GM19240 (cell line): Measurements from ENCODE around the gene MYL10.

ENCODE experiments used
- DNase-seq: peaks from one replicate; pipeline ENCODE4 v3.0.0; 2011; ENCODE audit warnings: low spot score; ENCODE audit not compliant: insufficient read length

MYL10 gene

GRCh38 chr7:101629171-101629570 lies at the start of gene MYL10:
TSS of gene MYL10 (minus strand) at chr7:101629296. CDS start at chr7:101629118, 178 bp downstream.
- no peak for DNase-seq

- DNase-seq, result no peak
Observed at GRCh38 chr7:101678658-101679057, 49.6 kb upstream of the MYL10 start.

GRCh38 chr7:101677797-101678479 lies 48.8 kb upstream of the MYL10 start:
- no peak for DNase-seq

- DNase-seq, result no peak
Observed at GRCh38 chr7:101677391-101677790, 48.3 kb upstream of the MYL10 start.

- no peak for DNase-seq
Observed at GRCh38 chr7:101676956-101677355, 47.9 kb upstream of the MYL10 start.

GRCh38 chr7:101676062-101676598 lies 47.0 kb upstream of the MYL10 start:
- DNase-seq, result no peak

GRCh38 chr7:101674439-101674838 lies 45.3 kb upstream of the MYL10 start:
- DNase-seq, result no peak

- no peak for DNase-seq
Observed at GRCh38 chr7:101673951-101674350, 44.9 kb upstream of the MYL10 start.

GRCh38 chr7:101673315-101673714 lies 44.2 kb upstream of the MYL10 start:
- no peak for DNase-seq

GRCh38 chr7:101671371-101672356 lies 42.6 kb upstream of the MYL10 start:
- DNase-seq, result no peak

- DNase-seq, result no peak
Observed at GRCh38 chr7:101669307-101669706, 40.2 kb upstream of the MYL10 start.

GRCh38 chr7:101668726-101669125 lies 39.6 kb upstream of the MYL10 start:
- no peak for DNase-seq

- no peak for DNase-seq
Observed at GRCh38 chr7:101667920-101668319, 38.8 kb upstream of the MYL10 start.

GRCh38 chr7:101667399-101667798 lies 38.3 kb upstream of the MYL10 start:
- DNase-seq, result no peak

- no peak for DNase-seq
Observed at GRCh38 chr7:101666741-101667140, 37.6 kb upstream of the MYL10 start.

GRCh38 chr7:101666293-101666692 lies 37.2 kb upstream of the MYL10 start:
- DNase-seq, result no peak

GRCh38 chr7:101664893-101665471 lies 35.9 kb upstream of the MYL10 start:
- DNase-seq, result no peak

GRCh38 chr7:101664436-101664835 lies 35.3 kb upstream of the MYL10 start:
- no peak for DNase-seq

- no peak for DNase-seq
Observed at GRCh38 chr7:101663747-101664146, 34.7 kb upstream of the MYL10 start.

GRCh38 chr7:101662447-101662998 lies 33.4 kb upstream of the MYL10 start:
- no peak for DNase-seq

GRCh38 chr7:101659706-101660105 lies 30.6 kb upstream of the MYL10 start:
- no peak for DNase-seq
